ENCODE data around the gene VPREB1.
"Not testable (repeated sequence)": the region's sequence is repeated elsewhere in the genome, so short reads cannot be mapped to it uniquely, and the experiment has no call there.

The VPREB1 gene

GRCh38 chr22:22258597-22259415 is 14.2 kb downstream of the VPREB1 start:
- H3K79me2 ChIP-seq (ENCODE audit: low read length); H3K36me3 ChIP-seq (replicated peaks; ENCODE audit: low read depth, low read length); H2AFZ ChIP-seq (ENCODE audit: low read depth, low read length); H3K9me3 ChIP-seq (ENCODE audit: insufficient read depth, low read length); H3K4me3 ChIP-seq (ENCODE audit: low read length); H4K20me1 ChIP-seq (ENCODE audit: insufficient read depth, low read length); H3K4me1 ChIP-seq (ENCODE audit: low read length); H3K27ac ChIP-seq (ENCODE audit: low read length); H3K9ac ChIP-seq (ENCODE audit: low read length); H3K4me2 ChIP-seq (ENCODE audit: low read length); H3K27me3 ChIP-seq (ENCODE audit: low read depth, low read length): not testable (repeated sequence)

- not testable (repeated sequence) for H3K79me2 ChIP-seq (ENCODE audit: low read length); H3K4me1 ChIP-seq (ENCODE audit: low read length); H3K27ac ChIP-seq (ENCODE audit: low read length); H3K9me3 ChIP-seq (ENCODE audit: insufficient read depth, low read length); H3K4me2 ChIP-seq (ENCODE audit: low read length); H3K9ac ChIP-seq (ENCODE audit: low read length); H4K20me1 ChIP-seq (ENCODE audit: insufficient read depth, low read length); H2AFZ ChIP-seq (ENCODE audit: low read depth, low read length); H3K4me3 ChIP-seq (ENCODE audit: low read length); H3K36me3 ChIP-seq (replicated peaks; ENCODE audit: low read depth, low read length); H3K27me3 ChIP-seq (ENCODE audit: low read depth, low read length)
Observed at GRCh38 chr22:22260169-22260568, 15.6 kb downstream of the VPREB1 start.

- not testable (repeated sequence) for H3K4me3 ChIP-seq (ENCODE audit: low read length); H3K4me1 ChIP-seq (ENCODE audit: low read length); H3K9ac ChIP-seq (ENCODE audit: low read length); H3K4me2 ChIP-seq (ENCODE audit: low read length); H3K27me3 ChIP-seq (ENCODE audit: low read depth, low read length); H2AFZ ChIP-seq (ENCODE audit: low read depth, low read length); H3K9me3 ChIP-seq (ENCODE audit: insufficient read depth, low read length); H4K20me1 ChIP-seq (ENCODE audit: insufficient read depth, low read length); H3K79me2 ChIP-seq (ENCODE audit: low read length); H3K36me3 ChIP-seq (replicated peaks; ENCODE audit: low read depth, low read length); H3K27ac ChIP-seq (ENCODE audit: low read length)
Observed at GRCh38 chr22:22260586-22260985, 16.0 kb downstream of the VPREB1 start.

GRCh38 chr22:22262332-22263074 is 17.9 kb downstream of the VPREB1 start:
- H3K4me2 ChIP-seq (ENCODE audit: low read length); H3K27me3 ChIP-seq (ENCODE audit: low read depth, low read length); H3K36me3 ChIP-seq (replicated peaks; ENCODE audit: low read depth, low read length); H3K27ac ChIP-seq (ENCODE audit: low read length); H3K79me2 ChIP-seq (ENCODE audit: low read length); H2AFZ ChIP-seq (ENCODE audit: low read depth, low read length); H4K20me1 ChIP-seq (ENCODE audit: insufficient read depth, low read length); H3K4me3 ChIP-seq (ENCODE audit: low read length); H3K4me1 ChIP-seq (ENCODE audit: low read length); H3K9me3 ChIP-seq (ENCODE audit: insufficient read depth, low read length); H3K9ac ChIP-seq (ENCODE audit: low read length): not testable (repeated sequence)

- H2AFZ ChIP-seq (ENCODE audit: low read depth, low read length); H3K9ac ChIP-seq (ENCODE audit: low read length); H3K4me3 ChIP-seq (ENCODE audit: low read length); H3K36me3 ChIP-seq (replicated peaks; ENCODE audit: low read depth, low read length); H4K20me1 ChIP-seq (ENCODE audit: insufficient read depth, low read length); H3K79me2 ChIP-seq (ENCODE audit: low read length); H3K4me2 ChIP-seq (ENCODE audit: low read length); H3K27ac ChIP-seq (ENCODE audit: low read length); H3K9me3 ChIP-seq (ENCODE audit: insufficient read depth, low read length); H3K27me3 ChIP-seq (ENCODE audit: low read depth, low read length); H3K4me1 ChIP-seq (ENCODE audit: low read length): not testable (repeated sequence)
Observed at GRCh38 chr22:22263823-22264222, 19.2 kb downstream of the VPREB1 start.

- not testable (repeated sequence) for H3K36me3 ChIP-seq (replicated peaks; ENCODE audit: low read depth, low read length); H3K4me2 ChIP-seq (ENCODE audit: low read length); H4K20me1 ChIP-seq (ENCODE audit: insufficient read depth, low read length); H3K4me3 ChIP-seq (ENCODE audit: low read length); H3K9ac ChIP-seq (ENCODE audit: low read length); H3K27me3 ChIP-seq (ENCODE audit: low read depth, low read length); H2AFZ ChIP-seq (ENCODE audit: low read depth, low read length); H3K79me2 ChIP-seq (ENCODE audit: low read length); H3K4me1 ChIP-seq (ENCODE audit: low read length); H3K27ac ChIP-seq (ENCODE audit: low read length); H3K9me3 ChIP-seq (ENCODE audit: insufficient read depth, low read length)
Observed at GRCh38 chr22:22270036-22270676, 25.6 kb downstream of the VPREB1 start.

GRCh38 chr22:22277423-22277822 is 32.8 kb downstream of the VPREB1 start:
- not testable (repeated sequence) for H3K36me3 ChIP-seq (replicated peaks; ENCODE audit: low read depth, low read length); H3K9ac ChIP-seq (ENCODE audit: low read length); H4K20me1 ChIP-seq (ENCODE audit: insufficient read depth, low read length); H2AFZ ChIP-seq (ENCODE audit: low read depth, low read length); H3K4me2 ChIP-seq (ENCODE audit: low read length); H3K27ac ChIP-seq (ENCODE audit: low read length); H3K79me2 ChIP-seq (ENCODE audit: low read length); H3K27me3 ChIP-seq (ENCODE audit: low read depth, low read length); H3K4me1 ChIP-seq (ENCODE audit: low read length); H3K4me3 ChIP-seq (ENCODE audit: low read length); H3K9me3 ChIP-seq (ENCODE audit: insufficient read depth, low read length)

GRCh38 chr22:22284962-22285756 is 40.6 kb downstream of the VPREB1 start:
- not testable (repeated sequence) for H3K36me3 ChIP-seq (replicated peaks; ENCODE audit: low read depth, low read length); H3K4me1 ChIP-seq (ENCODE audit: low read length); H4K20me1 ChIP-seq (ENCODE audit: insufficient read depth, low read length); H3K27me3 ChIP-seq (ENCODE audit: low read depth, low read length); H3K4me2 ChIP-seq (ENCODE audit: low read length); H3K27ac ChIP-seq (ENCODE audit: low read length); H3K9me3 ChIP-seq (ENCODE audit: insufficient read depth, low read length); H2AFZ ChIP-seq (ENCODE audit: low read depth, low read length); H3K4me3 ChIP-seq (ENCODE audit: low read length); H3K79me2 ChIP-seq (ENCODE audit: low read length); H3K9ac ChIP-seq (ENCODE audit: low read length)

Measured in OCI-LY3 (cell line).